CD14-positive monocyte (primary cell): ENCODE data around the gene KIF26B. TPM values are rescaled to one million over a fixed set of nuclear protein-coding genes. Genes with fewer than 3 reads are reported as not detected.

Experiments used
- DNase-seq, 3 donors: peaks; one replicate each; pipeline ENCODE4 v3.0.0-alpha.2; 2011 to 2022
- H2AFZ ChIP-seq: 2 replicates; pipeline ENCODE4 v1.6.0; 2012; ENCODE audit warnings: mild to moderate bottlenecking, low read depth, low read length, inconsistent platforms; ENCODE audit not compliant: insufficient read depth, poor library complexity, severe bottlenecking
- H3K27ac ChIP-seq, 2 donors: 1 replicate in 1 of 2; 2 replicates in 1 of 2; pipeline ENCODE4 v1.5.1; 2012 to 2013; ENCODE audit warnings: low read length in 2 of 2, control low read depth in 1 of 2, inconsistent platforms in 1 of 2, low read depth in 1 of 2, mild to moderate bottlenecking in 1 of 2
- H3K27me3 ChIP-seq, 2 donors: one replicate each; pipeline versions ENCODE4 v1.6.0 to v1.6.1; 2011 to 2013; ENCODE audit warnings: low read length in 2 of 2; ENCODE audit not compliant: control insufficient read depth in 2 of 2, insufficient read depth in 2 of 2
- H3K36me3 ChIP-seq, 2 donors: replicated peaks in 1 of 2; 1 replicate in 1 of 2; 2 replicates in 1 of 2; pipeline versions ENCODE4 v1.5.1 to v1.6.1; 2012 to 2013; ENCODE audit warnings: low read length in 2 of 2, control low read depth in 1 of 2, inconsistent platforms in 1 of 2, mild to moderate bottlenecking in 1 of 2; ENCODE audit not compliant: insufficient read depth in 2 of 2, control insufficient read depth in 1 of 2
- H3K4me1 ChIP-seq, 2 donors: 1 replicate in 1 of 2; 2 replicates in 1 of 2; pipeline versions ENCODE4 v1.5.1 to v1.6.1; 2012 to 2013; ENCODE audit warnings: low read length in 2 of 2, control low read depth in 1 of 2, inconsistent platforms in 1 of 2, mild to moderate bottlenecking in 1 of 2, moderate library complexity in 1 of 2; ENCODE audit not compliant: insufficient read depth in 2 of 2, control insufficient read depth in 1 of 2
- H3K4me2 ChIP-seq: replicated peaks from 2 replicates; pipeline ENCODE3; 2012; ENCODE audit warnings: low read length, moderate library complexity, mild to moderate bottlenecking; ENCODE audit not compliant: poor library complexity, severe bottlenecking; ENCODE audit errors: extremely low read depth
- H3K4me3 ChIP-seq, 3 experiments: fragments of 200-600 bp in 1 of 3; sonication (generic) in 1 of 3; replicated peaks in 1 of 3; 1 replicate in 2 of 3; 2 replicates in 1 of 3; pipeline ENCODE4 v1.5.1; 2011 to 2013; ENCODE audit warnings: low read length in 3 of 3, mild to moderate bottlenecking in 3 of 3, control low read depth in 2 of 3, low read depth in 2 of 3, inconsistent platforms in 1 of 3, moderate library complexity in 1 of 3
- H3K79me2 ChIP-seq: 2 replicates; pipeline ENCODE4 v1.6.0; 2012; ENCODE audit warnings: mild to moderate bottlenecking, control low read depth, inconsistent platforms, low read length, moderate library complexity; ENCODE audit not compliant: insufficient read depth
- H3K9ac ChIP-seq: 2 replicates; pipeline ENCODE4 v1.6.0; 2017; ENCODE audit warnings: low read length, mild to moderate bottlenecking; ENCODE audit not compliant: insufficient read depth, poor library complexity, severe bottlenecking
- H3K9me3 ChIP-seq, 2 donors: replicated peaks in 1 of 2; 1 replicate in 1 of 2; 2 replicates in 1 of 2; pipeline versions ENCODE4 v1.5.1 to v1.6.1; 2012 to 2013; ENCODE audit warnings: low read length in 2 of 2, control low read depth in 1 of 2; ENCODE audit not compliant: control insufficient read depth in 1 of 2, insufficient read depth in 1 of 2
- H4K20me1 ChIP-seq: 2 replicates; pipeline ENCODE4 v1.6.0; 2012; ENCODE audit warnings: mild to moderate bottlenecking, low read length, control low read depth, moderate library complexity; ENCODE audit not compliant: insufficient read depth
- H3K27ac Mint-ChIP-seq, 7 donors: one replicate each; pipeline ENCODE4 v1.8.0; 2020; ENCODE audit warnings: mild to moderate bottlenecking in 7 of 7, mixed read lengths in 7 of 7, moderate library complexity in 6 of 7, inconsistent platforms in 2 of 7
- H3K27me3 Mint-ChIP-seq, 3 donors: one replicate each; pipeline ENCODE4 v1.8.0; 2021 to 2022; ENCODE audit warnings: low read depth in 3 of 3, mild to moderate bottlenecking in 3 of 3, mixed read lengths in 3 of 3, moderate library complexity in 3 of 3, inconsistent platforms in 1 of 3
- H3K36me3 Mint-ChIP-seq, 2 donors: one replicate each; pipeline ENCODE4 v1.8.0; 2020; ENCODE audit warnings: mixed read lengths in 2 of 2, inconsistent platforms in 1 of 2, mild to moderate bottlenecking in 1 of 2
- H3K4me1 Mint-ChIP-seq: one replicate; pipeline ENCODE4 v1.8.0; 2020; ENCODE audit warnings: mild to moderate bottlenecking, mixed read lengths
- H3K4me3 Mint-ChIP-seq, 2 donors: one replicate each; pipeline ENCODE4 v1.8.0; 2020; ENCODE audit warnings: mild to moderate bottlenecking in 2 of 2, mixed read lengths in 2 of 2, moderate library complexity in 1 of 2
- H3K9me3 Mint-ChIP-seq, 7 donors: one replicate each; pipeline ENCODE4 v1.8.0; 2020 to 2022; ENCODE audit warnings: mixed read lengths in 7 of 7, mild to moderate bottlenecking in 6 of 7, moderate library complexity in 6 of 7, inconsistent platforms in 2 of 7
- CTCF ChIP-seq: fragments of 200-600 bp; IDR thresholded peaks from one replicate; pipeline ENCODE4 v1.8.0; 2022; ENCODE audit warnings: antibody characterized with exemption, mild to moderate bottlenecking
- WGBS: methylation state at CpG from one replicate; pipeline ENCODE4 v1.1.5; 2013; ENCODE audit warnings: missing lambda C conversion rate; ENCODE audit not compliant: insufficient coverage; 5-methylcytosine and 5-hydroxymethylcytosine counted together
- intact Hi-C, 2 donors: fragments of 100-400 bp; cut with micrococcal nuclease; formaldehyde crosslinking; loops; one replicate each; pipeline versions ENCODE4 v1.15.0 to v1.15.1; 2023
- polyA plus RNA-seq, 3 donors: library from polyadenylated mRNA; depleted of rRNA in 1 of 3; unstranded in 2 of 3; stranded (reverse) in 1 of 3; fragments of 300-500 nt in 2 of 3; fragments of >200 nt in 1 of 3; fragmentation: Illumina TruSeq in 2 of 3; gene quantifications; 1 replicate in 2 of 3; 2 replicates in 1 of 3; pipeline ENCODE4 v1.2.3, GENCODE V29; 2012 to 2021

Gene KIF26B
- polyA plus RNA-seq, 3 donors, result 0.01 to 0.05 TPM; not detected in 1

- Histone ChIP-seq H3K4me3 (no peak overlapping the region), H3K9me3 (peaks cover 0 to 3% of the 10 kb centered on the region in 2 donors), H4K20me1 (no peaks in the 10 kb centered on the region), H3K4me1 (no peaks in the 10 kb centered on the region), H3K79me2 (no peaks in the 10 kb centered on the region), H3K9ac (no peak overlapping the region), H3K36me3 (no peaks in the 10 kb centered on the region), H3K4me2 (no peak overlapping the region), H3K27ac (no peak overlapping the region), H3K27me3 (no peaks in the 10 kb centered on the region), H2AFZ (no peak overlapping the region)
- Mint-ChIP-seq H3K4me1 (peaks cover 4% of the 10 kb centered on the region), H3K27ac (no peak overlapping the region), H3K27me3 (peaks cover 6 to 10% (median 6%) of the 10 kb centered on the region in 3 donors), H3K36me3 (peaks cover 0 to 3% of the 10 kb centered on the region in 2 donors), H3K9me3 (peaks cover 0 to 3% (median 0%) of the 10 kb centered on the region in 7 donors), H3K4me3 (no peak overlapping the region)
- TF ChIP-seq CTCF, result no peak
- 97% methylated on average over 3 of the region's 3 CpGs for WGBS
- DNase-seq, result no peak
- intact Hi-C loops, result no loop called here
These were observed 401.3 kb downstream of the KIF26B start for GRCh38 chr1:245556057-245556456.

- Histone ChIP-seq H3K9ac (no peak overlapping the region), H3K27me3 (no peaks in the 10 kb centered on the region), H3K27ac (no peak overlapping the region), H3K9me3 (no peaks in the 10 kb centered on the region), H3K4me2 (no peak overlapping the region), H3K4me1 (no peaks in the 10 kb centered on the region), H2AFZ (no peak overlapping the region), H3K36me3 (no peaks in the 10 kb centered on the region), H3K79me2 (no peaks in the 10 kb centered on the region), H3K4me3 (no peak overlapping the region), H4K20me1 (no peaks in the 10 kb centered on the region)
- no peaks in the 10 kb centered on the region for H3K36me3 Mint-ChIP-seq
- H3K4me1 Mint-ChIP-seq, result peaks cover 4% of the 10 kb centered on the region
- H3K4me3 Mint-ChIP-seq, result no peak overlapping the region
- no peak for DNase-seq
- no peak overlapping the region for H3K27ac Mint-ChIP-seq
- WGBS, result 100% methylated on average over 1 of the region's 5 CpGs
- no peak for TF ChIP-seq CTCF
- peaks cover 0 to 3% (median 0%) of the 10 kb centered on the region in 7 donors for H3K9me3 Mint-ChIP-seq
- intact Hi-C loops, result no loop called here
- H3K27me3 Mint-ChIP-seq, result peaks cover 5 to 8% (median 6%) of the 10 kb centered on the region in 3 donors
These were observed 403.3 kb downstream of the KIF26B start for GRCh38 chr1:245558069-245558468.
